ENCODE data around the gene COL6A3.

Gene COL6A3

GRCh38 chr2:237281836-237282306 lies 132.1 kb downstream of the COL6A3 start:
- ATAC-seq (ENCODE audit: low read depth) (peak; percentile 85), DNase-seq (ENCODE audit: low spot score) (no peak)
- H3K4me3 ChIP-seq (ENCODE audit: severe bottlenecking): no peak overlapping the region
- no peaks in the 10 kb centered on the region for H3K27me3 ChIP-seq (ENCODE audit: insufficient read depth, poor library complexity, severe bottlenecking)
- no peaks in the 10 kb centered on the region for H3K36me3 ChIP-seq (ENCODE audit: low read depth)
- peak overlapping the region; percentile 51 for H3K27ac ChIP-seq (ENCODE audit: poor library complexity, severe bottlenecking)
- TF ChIP-seq, protein P1, sequence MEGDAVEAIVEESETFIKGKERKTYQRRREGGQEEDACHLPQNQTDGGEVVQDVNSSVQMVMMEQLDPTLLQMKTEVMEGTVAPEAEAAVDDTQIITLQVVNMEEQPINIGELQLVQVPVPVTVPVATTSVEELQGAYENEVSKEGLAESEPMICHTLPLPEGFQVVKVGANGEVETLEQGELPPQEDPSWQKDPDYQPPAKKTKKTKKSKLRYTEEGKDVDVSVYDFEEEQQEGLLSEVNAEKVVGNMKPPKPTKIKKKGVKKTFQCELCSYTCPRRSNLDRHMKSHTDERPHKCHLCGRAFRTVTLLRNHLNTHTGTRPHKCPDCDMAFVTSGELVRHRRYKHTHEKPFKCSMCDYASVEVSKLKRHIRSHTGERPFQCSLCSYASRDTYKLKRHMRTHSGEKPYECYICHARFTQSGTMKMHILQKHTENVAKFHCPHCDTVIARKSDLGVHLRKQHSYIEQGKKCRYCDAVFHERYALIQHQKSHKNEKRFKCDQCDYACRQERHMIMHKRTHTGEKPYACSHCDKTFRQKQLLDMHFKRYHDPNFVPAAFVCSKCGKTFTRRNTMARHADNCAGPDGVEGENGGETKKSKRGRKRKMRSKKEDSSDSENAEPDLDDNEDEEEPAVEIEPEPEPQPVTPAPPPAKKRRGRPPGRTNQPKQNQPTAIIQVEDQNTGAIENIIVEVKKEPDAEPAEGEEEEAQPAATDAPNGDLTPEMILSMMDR (IDR thresholded peaks at IDR 0.05; ENCODE audit: poor library complexity, severe bottlenecking): no peak
- no peaks in the 10 kb centered on the region for H3K9me3 ChIP-seq (ENCODE audit: severe bottlenecking)
- H3K4me1 ChIP-seq (ENCODE audit: insufficient read depth, poor library complexity, severe bottlenecking): peaks cover 24% of the 10 kb centered on the region

- Histone ChIP-seq H3K4me3 (ENCODE audit: severe bottlenecking) (no peak overlapping the region), H3K9me3 (ENCODE audit: severe bottlenecking) (no peaks in the 10 kb centered on the region), H3K36me3 (ENCODE audit: low read depth) (no peaks in the 10 kb centered on the region), H3K27me3 (ENCODE audit: insufficient read depth, poor library complexity, severe bottlenecking) (no peaks in the 10 kb centered on the region), H3K4me1 (ENCODE audit: insufficient read depth, poor library complexity, severe bottlenecking) (peaks cover 24% of the 10 kb centered on the region), H3K27ac (ENCODE audit: poor library complexity, severe bottlenecking) (peak overlapping the region; percentile 51)
- TF ChIP-seq, protein P1 (IDR thresholded peaks at IDR 0.05; ENCODE audit: poor library complexity, severe bottlenecking): no peak
- DNase-seq (ENCODE audit: low spot score) (no peak), ATAC-seq (ENCODE audit: low read depth) (no peak)
Measured at GRCh38 chr2:237280939-237281338, 133.0 kb downstream of the COL6A3 start.

DNA sequence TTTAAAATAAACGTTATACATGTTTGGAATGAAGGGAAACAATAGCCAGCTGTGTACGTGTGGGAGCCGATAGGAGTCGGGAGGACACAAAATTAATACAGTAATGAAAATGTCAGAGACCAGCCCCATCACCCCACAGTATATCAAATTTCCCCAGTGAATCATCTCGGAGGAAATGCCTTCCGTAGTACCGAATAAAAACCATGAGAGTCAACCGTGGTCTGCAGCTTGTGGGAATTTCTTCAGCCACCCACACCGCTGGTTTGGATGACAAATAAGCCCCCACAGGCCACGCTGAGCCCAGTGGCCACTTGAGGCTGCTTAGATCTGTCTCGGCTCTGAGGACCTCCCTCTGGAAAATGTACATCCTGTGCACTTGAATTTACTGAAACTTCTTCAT lies 133.7 kb downstream of the COL6A3 start:
- Histone ChIP-seq H3K27ac (ENCODE audit: poor library complexity, severe bottlenecking) (peak overlapping the region; percentile 51), H3K4me1 (ENCODE audit: insufficient read depth, poor library complexity, severe bottlenecking) (peaks cover 24% of the 10 kb centered on the region), H3K4me3 (ENCODE audit: severe bottlenecking) (no peak overlapping the region), H3K9me3 (ENCODE audit: severe bottlenecking) (no peaks in the 10 kb centered on the region), H3K27me3 (ENCODE audit: insufficient read depth, poor library complexity, severe bottlenecking) (no peaks in the 10 kb centered on the region), H3K36me3 (ENCODE audit: low read depth) (no peaks in the 10 kb centered on the region)
- ATAC-seq (ENCODE audit: low read depth) (peak; percentile 58), DNase-seq (ENCODE audit: low spot score) (no peak)
- TF ChIP-seq, protein P1 (IDR thresholded peaks at IDR 0.05; ENCODE audit: poor library complexity, severe bottlenecking): no peak

GRCh38 chr2:237279012-237279768 lies 134.8 kb downstream of the COL6A3 start:
- Histone ChIP-seq H3K9me3 (ENCODE audit: severe bottlenecking) (no peaks in the 10 kb centered on the region), H3K27me3 (ENCODE audit: insufficient read depth, poor library complexity, severe bottlenecking) (no peaks in the 10 kb centered on the region), H3K27ac (ENCODE audit: poor library complexity, severe bottlenecking) (peak overlapping the region; percentile 51), H3K36me3 (ENCODE audit: low read depth) (no peaks in the 10 kb centered on the region), H3K4me1 (ENCODE audit: insufficient read depth, poor library complexity, severe bottlenecking) (peaks cover 24% of the 10 kb centered on the region), H3K4me3 (ENCODE audit: severe bottlenecking) (no peak overlapping the region)
- DNase-seq (ENCODE audit: low spot score): no peak
- no peak for ATAC-seq (ENCODE audit: low read depth)
- TF ChIP-seq, protein P1 (IDR thresholded peaks at IDR 0.05; ENCODE audit: poor library complexity, severe bottlenecking): no peak

DNA sequence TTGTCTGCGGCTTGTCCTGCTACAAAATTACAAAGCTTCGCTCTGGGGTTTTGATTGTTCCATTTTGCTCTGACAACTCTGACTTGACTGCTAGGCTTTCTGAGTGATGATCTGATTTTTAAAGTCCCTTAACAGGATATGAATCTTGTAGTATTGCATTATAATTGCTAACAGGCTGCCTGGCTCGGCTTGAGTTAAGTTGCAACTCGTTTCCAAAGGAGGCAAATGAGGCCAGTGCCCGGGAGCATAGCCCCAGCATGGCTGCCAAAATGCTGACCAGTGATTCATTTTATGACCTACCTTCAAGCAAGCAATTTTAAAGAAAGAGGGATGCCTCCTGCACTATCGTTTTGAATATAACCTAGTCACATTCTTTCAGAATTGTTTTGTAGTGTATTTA lies 135.4 kb downstream of the COL6A3 start:
- Histone ChIP-seq H3K4me3 (ENCODE audit: severe bottlenecking) (no peak overlapping the region), H3K4me1 (ENCODE audit: insufficient read depth, poor library complexity, severe bottlenecking) (peaks cover 24% of the 10 kb centered on the region), H3K27ac (ENCODE audit: poor library complexity, severe bottlenecking) (peak overlapping the region; percentile 4), H3K36me3 (ENCODE audit: low read depth) (no peaks in the 10 kb centered on the region), H3K9me3 (ENCODE audit: severe bottlenecking) (no peaks in the 10 kb centered on the region), H3K27me3 (ENCODE audit: insufficient read depth, poor library complexity, severe bottlenecking) (no peaks in the 10 kb centered on the region)
- DNase-seq (ENCODE audit: low spot score) (no peak), ATAC-seq (ENCODE audit: low read depth) (no peak)
- TF ChIP-seq, protein P1 (IDR thresholded peaks at IDR 0.05; ENCODE audit: poor library complexity, severe bottlenecking): no peak
